H9 (cell line): ENCODE data around the gene TMEM140. TPM values are rescaled to one million over a fixed set of nuclear protein-coding genes. Genes with fewer than 3 reads are reported as not detected.

Experiments
- DNase-seq: peaks from one replicate; pipeline ENCODE4 v3.0.0-alpha.2; 2017
- H2AFZ ChIP-seq: one replicate; pipeline ENCODE4 v1.6.1; 2013; ENCODE audit warnings: mild to moderate bottlenecking, low read length, control low read depth, moderate library complexity
- H2AK5ac ChIP-seq: 2 replicates; pipeline ENCODE4 v1.6.1; 2013; ENCODE audit warnings: low read length, control low read depth, mixed read lengths; ENCODE audit not compliant: insufficient read length
- H2BK120ac ChIP-seq: one replicate; pipeline ENCODE4 v1.6.1; 2013; ENCODE audit warnings: low read depth, mild to moderate bottlenecking, low read length, control low read depth, inconsistent platforms; ENCODE audit not compliant: poor library complexity, severe bottlenecking
- H2BK12ac ChIP-seq: 2 replicates; pipeline ENCODE4 v1.6.1; 2013; ENCODE audit warnings: low read length, control low read depth, mixed read lengths, low read depth; ENCODE audit not compliant: insufficient read length
- H2BK15ac ChIP-seq: 2 replicates; pipeline ENCODE4 v1.6.1; 2013; ENCODE audit warnings: low read depth, low read length, control low read depth
- H2BK20ac ChIP-seq: one replicate; pipeline ENCODE4 v1.6.1; 2013; ENCODE audit warnings: low read depth, mild to moderate bottlenecking, low read length, control low read depth, inconsistent platforms; ENCODE audit not compliant: poor library complexity, severe bottlenecking
- H2BK5ac ChIP-seq: 2 replicates; pipeline ENCODE4 v1.6.1; 2013; ENCODE audit warnings: low read length, control low read depth, mixed read lengths; ENCODE audit not compliant: insufficient read length
- H3K14ac ChIP-seq: 2 replicates; pipeline ENCODE4 v1.6.1; 2013; ENCODE audit warnings: low read length, control low read depth; ENCODE audit not compliant: insufficient read depth
- H3K18ac ChIP-seq: 2 replicates; pipeline ENCODE4 v1.6.1; 2013; ENCODE audit warnings: low read depth, mild to moderate bottlenecking, mixed read lengths, low read length, control low read depth; ENCODE audit not compliant: insufficient read length
- H3K23ac ChIP-seq: 2 replicates; pipeline ENCODE4 v1.6.1; 2013; ENCODE audit warnings: low read length, control low read depth, mixed read lengths, low read depth; ENCODE audit not compliant: insufficient read length
- H3K23me2 ChIP-seq: 2 replicates; pipeline ENCODE4 v1.6.1; 2013; ENCODE audit warnings: low read depth, mild to moderate bottlenecking, mixed read lengths, low read length, control low read depth; ENCODE audit not compliant: insufficient read length, poor library complexity, severe bottlenecking
- H3K27ac ChIP-seq: 2 replicates; pipeline ENCODE4 v1.5.1; 2013; ENCODE audit warnings: low read length, control low read depth, mixed read lengths, low read depth; ENCODE audit not compliant: insufficient read length
- H3K27me3 ChIP-seq: 2 replicates; pipeline ENCODE4 v1.6.1; 2013; ENCODE audit warnings: low read length, control low read depth, inconsistent platforms; ENCODE audit not compliant: insufficient read depth
- H3K4ac ChIP-seq: 2 replicates; pipeline ENCODE4 v1.6.1; 2013; ENCODE audit warnings: low read depth, mild to moderate bottlenecking, control low read depth, inconsistent platforms, low read length, moderate library complexity
- H3K4me1 ChIP-seq: 2 replicates; pipeline ENCODE4 v1.6.1; 2013; ENCODE audit warnings: low read length, control low read depth, inconsistent platforms; ENCODE audit not compliant: insufficient read depth
- H3K4me2 ChIP-seq: 2 replicates; pipeline ENCODE4 v1.6.1; 2013; ENCODE audit warnings: low read length, control low read depth, mixed read lengths; ENCODE audit not compliant: insufficient read length, insufficient read depth
- H3K56ac ChIP-seq: 2 replicates; pipeline ENCODE4 v1.6.1; 2013; ENCODE audit warnings: low read depth, mild to moderate bottlenecking, mixed read lengths, low read length, control low read depth; ENCODE audit not compliant: insufficient read length
- H3K79me1 ChIP-seq: 2 replicates; pipeline ENCODE4 v1.6.1; 2013; ENCODE audit warnings: low read depth, mild to moderate bottlenecking, moderate library complexity, low read length, control low read depth, inconsistent platforms; ENCODE audit not compliant: insufficient read depth, poor library complexity, severe bottlenecking
- H3K79me2 ChIP-seq: 2 replicates; pipeline ENCODE4 v1.6.1; 2013; ENCODE audit warnings: low read length, control low read depth, inconsistent platforms; ENCODE audit not compliant: insufficient read depth
- H3K9ac ChIP-seq: 2 replicates; pipeline ENCODE4 v1.6.1; 2013; ENCODE audit warnings: low read length, control low read depth, mixed read lengths; ENCODE audit not compliant: insufficient read length; ENCODE audit errors: extremely low read depth
- H3K9me3 ChIP-seq: one replicate; pipeline ENCODE4 v1.6.1; 2013; ENCODE audit warnings: low read depth, low read length, inconsistent platforms; ENCODE audit not compliant: control insufficient read depth
- H3T11ph ChIP-seq: one replicate; pipeline ENCODE4 v1.6.1; 2013; ENCODE audit warnings: mild to moderate bottlenecking, low read length, control low read depth, inconsistent platforms
- H4K20me1 ChIP-seq: one replicate; pipeline ENCODE4 v1.6.1; 2013; ENCODE audit not compliant: control insufficient read depth, insufficient read length, insufficient read depth
- H4K5ac ChIP-seq: 2 replicates; pipeline ENCODE4 v1.6.1; 2013; ENCODE audit warnings: low read depth, mild to moderate bottlenecking, mixed read lengths, low read length, control low read depth; ENCODE audit not compliant: insufficient read length
- H4K8ac ChIP-seq: replicated peaks from 2 replicates; pipeline ENCODE4 v1.6.1; 2013; ENCODE audit warnings: low read length, control low read depth, mixed read lengths, low read depth; ENCODE audit not compliant: insufficient read length
- H4K91ac ChIP-seq: 2 replicates; pipeline ENCODE4 v1.6.1; 2013; ENCODE audit warnings: low read depth, mild to moderate bottlenecking, moderate library complexity, mixed read lengths, low read length, control low read depth; ENCODE audit not compliant: insufficient read length
- H3K27ac Mint-ChIP-seq, 3 experiments: 2 replicates in 2 of 3; 3 replicates in 1 of 3; pipeline ENCODE4 v1.8.0; 2020 to 2021; ENCODE audit warnings: mixed read lengths in 3 of 3, mild to moderate bottlenecking in 1 of 3, moderate library complexity in 1 of 3
- H3K27me3 Mint-ChIP-seq: 2 replicates; pipeline ENCODE4 v1.8.0; 2021; ENCODE audit warnings: low read depth, mild to moderate bottlenecking, moderate library complexity, mixed read lengths
- H3K36me3 Mint-ChIP-seq, 3 experiments: 2 replicates in 2 of 3; 3 replicates in 1 of 3; pipeline ENCODE4 v1.8.0; 2020 to 2021; ENCODE audit warnings: low read depth in 3 of 3, mixed read lengths in 3 of 3; ENCODE audit not compliant: insufficient read depth in 1 of 3
- H3K4me1 Mint-ChIP-seq, 2 experiments: 2 replicates each; pipeline ENCODE4 v1.8.0; 2020; ENCODE audit warnings: mixed read lengths in 2 of 2
- H3K4me3 Mint-ChIP-seq, 2 experiments: 2 replicates in 1 of 2; 3 replicates in 1 of 2; pipeline ENCODE4 v1.8.0; 2020 to 2021; ENCODE audit warnings: mild to moderate bottlenecking in 2 of 2, mixed read lengths in 2 of 2, moderate library complexity in 1 of 2
- H3K9me3 Mint-ChIP-seq, 2 experiments: 2 replicates in 1 of 2; 3 replicates in 1 of 2; pipeline ENCODE4 v1.8.0; 2020; ENCODE audit warnings: mild to moderate bottlenecking in 2 of 2, mixed read lengths in 2 of 2, moderate library complexity in 1 of 2
- CTCF ChIP-seq: fragments of 200-600 bp; sonication (generic); conservative IDR thresholded peaks from 3 replicates; pipeline ENCODE4 v1.8.0; 2021; ENCODE audit warnings: antibody characterized with exemption, mild to moderate bottlenecking
- WGBS: extraction: QIAGEN DNeasy Blood & Tissue Kit; methylation state at CpG from one replicate; pipeline ENCODE4 v1.1.7; 2013; ENCODE audit warnings: missing lambda C conversion rate, low lambda C conversion rate, mixed read lengths; ENCODE audit not compliant: insufficient read length; ENCODE audit errors: extremely low coverage; 5-methylcytosine and 5-hydroxymethylcytosine counted together
- total RNA-seq: library from RNA; stranded (reverse); gene quantifications from 2 replicates; pipeline ENCODE4 v1.2.1, GENCODE V29; 2021

TMEM140 gene
- total RNA-seq, 1 experiment from 2014 or later = not detected

- no peak overlapping the region for H2AFZ ChIP-seq
- Mint-ChIP-seq H3K4me1 (peaks cover 2 to 7% of the 10 kb centered on the region in 2 experiments; a peak in 2 of 4 replicates), H3K27me3 (no peaks in the 10 kb centered on the region), H3K36me3 (peaks cover 4 to 19% (median 14%) of the 10 kb centered on the region in 3 experiments; a peak in 6 of 7 replicates), H3K4me3 (no peak overlapping the region), H3K27ac (no peak overlapping the region), H3K9me3 (peaks cover 13 to 16% of the 10 kb centered on the region in 2 experiments)
- no peaks in the 10 kb centered on the region for H4K20me1 ChIP-seq
- H3K79me1 ChIP-seq = no peaks in the 10 kb centered on the region
- no peak overlapping the region for H2AK5ac ChIP-seq
- H3K79me2 ChIP-seq = no peaks in the 10 kb centered on the region
- TF ChIP-seq CTCF = no peak
- H3K23me2 ChIP-seq = no peaks in the 10 kb centered on the region
- H2BK120ac ChIP-seq = no peak overlapping the region
- H3K14ac ChIP-seq = no peak overlapping the region
- H3K56ac ChIP-seq = no peak overlapping the region
- no peak overlapping the region for H4K91ac ChIP-seq
- no peak overlapping the region for H2BK15ac ChIP-seq
- H3K9ac ChIP-seq = no peak overlapping the region
- 0 out of 2 replicates have a peak, but pooled peaks cover 2% of the 10 kb centered on the region for H3K4me1 ChIP-seq
- H3K27ac ChIP-seq = no peak overlapping the region
- H3T11ph ChIP-seq = no peak overlapping the region
- H2BK5ac ChIP-seq = no peak overlapping the region
- no peak overlapping the region for H4K5ac ChIP-seq
- H4K8ac ChIP-seq = no peak overlapping the region
- H3K4me2 ChIP-seq = no peak overlapping the region
- H3K9me3 ChIP-seq = no peaks in the 10 kb centered on the region
- DNase-seq = no peak
- H2BK12ac ChIP-seq = no peak overlapping the region
- H3K18ac ChIP-seq = no peak overlapping the region
- H2BK20ac ChIP-seq = no peak overlapping the region
- H3K27me3 ChIP-seq = no peaks in the 10 kb centered on the region
- H3K4ac ChIP-seq = no peak overlapping the region
- no CpG with 5 or more reads among the region's 1 CpG for WGBS
- no peak overlapping the region for H3K23ac ChIP-seq
Observed at GRCh38 chr7:135117096-135117495, 30.8 kb upstream of the TMEM140 start.
